SK-N-MC (cell line): ENCODE results near the gene SAMM50.

ENCODE experiments used
- DNase-seq: peaks from one replicate; pipeline ENCODE4 v3.0.0-alpha.2; 2011; ENCODE audit warnings: low read depth, low spot score
- H3K27ac ChIP-seq: fragments of 200-600 bp; sonication (generic); 2 replicates; pipeline ENCODE4 v1.5.1; 2016; ENCODE audit warnings: mixed run types
- H3K36me3 ChIP-seq: fragments of 200-600 bp; sonication (generic); 2 replicates; pipeline ENCODE4 v1.6.1; 2017; ENCODE audit warnings: antibody characterized with exemption, low read length, mixed read lengths; ENCODE audit not compliant: insufficient read depth
- H3K4me3 ChIP-seq: fragments of 200-600 bp; sonication (generic); 2 replicates; pipeline ENCODE4 v1.5.1; 2016
- H3K9ac ChIP-seq: fragments of 200-600 bp; sonication (generic); 2 replicates; pipeline ENCODE4 v1.8.0; 2017; ENCODE audit warnings: mixed run types, mixed read lengths; ENCODE audit not compliant: insufficient read length
- H3K9me3 ChIP-seq: fragments of 200-600 bp; sonication (generic); 2 replicates; pipeline ENCODE4 v1.6.1; 2017; ENCODE audit warnings: low read depth, mild to moderate bottlenecking, antibody characterized with exemption, low read length, moderate library complexity, mixed read lengths
- EZH2 ChIP-seq: fragments of 200-600 bp; sonication (generic); IDR thresholded peaks from one replicate; pipeline ENCODE4 v1.6.1; 2017; ENCODE audit warnings: antibody characterized with exemption
- FOXP2 ChIP-seq: optimal IDR thresholded peaks from 2 replicates; pipeline ENCODE3; 2011; ENCODE audit warnings: mild to moderate bottlenecking, moderate library complexity; ENCODE audit not compliant: insufficient read depth; ENCODE audit errors: extremely low read length, control extremely low read depth
- POLR2AphosphoS5 ChIP-seq: IDR thresholded peaks from 2 replicates; pipeline ENCODE4 v1.6.1; 2012; ENCODE audit warnings: mild to moderate bottlenecking, low read depth, low read length, borderline replicate concordance

The SAMM50 gene

DNA sequence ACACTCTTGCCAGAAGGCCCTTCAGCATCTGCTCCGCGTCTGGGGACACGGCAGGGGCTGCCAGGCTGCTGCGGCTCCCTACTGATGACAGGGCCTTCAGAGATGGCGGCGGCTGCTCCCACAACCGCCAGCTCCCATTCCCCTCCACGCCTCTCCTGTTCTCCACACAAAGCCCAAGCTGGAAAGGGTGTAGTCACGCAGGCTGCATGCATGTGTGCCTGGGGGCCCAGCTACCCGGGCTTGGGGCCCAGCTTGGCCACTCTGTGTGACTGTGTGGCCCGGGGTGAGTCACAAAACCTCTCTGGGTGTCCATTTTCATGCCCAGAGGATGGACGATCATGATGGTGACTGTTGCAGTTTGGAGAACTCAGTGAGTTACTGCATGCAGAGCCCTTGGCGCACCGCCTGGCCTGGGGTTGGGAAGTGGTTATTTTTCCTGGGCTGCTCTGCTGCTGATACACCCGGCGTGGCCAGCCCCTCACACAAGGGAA lies 37.1 kb downstream of the SAMM50 start:
- TF ChIP-seq POLR2AphosphoS5 (no peak), EZH2 (no peak), FOXP2 (no peak)
- Histone ChIP-seq H3K4me3 (no peak overlapping the region), H3K9me3 (no peaks in the 10 kb centered on the region), H3K9ac (no peak overlapping the region), H3K36me3 (peaks cover 51% of the 10 kb centered on the region), H3K27ac (no peak overlapping the region)
- no peak for DNase-seq

DNA sequence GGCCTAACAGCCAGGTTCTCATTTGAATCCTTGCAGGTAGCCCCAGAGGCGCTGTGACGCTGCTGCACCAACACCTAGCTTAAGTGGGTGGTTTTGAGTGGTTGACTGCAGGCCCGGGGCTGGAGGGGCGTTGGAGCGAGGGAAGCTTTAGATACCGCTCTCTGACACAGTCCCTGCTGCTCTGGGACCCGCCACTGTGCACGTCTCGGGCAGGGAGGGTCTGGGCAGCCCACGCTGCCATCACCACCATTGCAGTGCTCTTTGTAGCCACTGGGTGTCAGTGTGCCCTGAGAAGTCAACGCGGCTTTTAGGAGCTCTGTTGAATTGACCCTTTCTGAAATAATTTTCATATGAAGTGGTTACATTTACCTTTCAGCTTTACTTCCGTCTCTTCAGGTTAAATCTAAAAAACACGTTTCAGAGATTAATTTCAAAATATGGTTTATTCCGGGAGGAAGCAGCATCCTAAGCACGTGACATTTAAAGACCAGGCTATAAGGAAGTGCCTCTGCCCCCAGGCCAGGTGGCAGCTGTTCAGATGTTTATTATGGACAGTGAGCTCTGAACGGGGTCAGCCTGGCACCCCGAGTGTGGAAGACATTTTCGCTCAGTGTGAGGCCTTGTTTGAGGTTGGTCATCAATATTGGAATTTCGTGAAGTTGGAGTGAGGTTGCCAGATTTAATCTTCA lies 38.0 kb downstream of the SAMM50 start:
- no peak overlapping the region for H3K9ac ChIP-seq
- no peaks in the 10 kb centered on the region for H3K9me3 ChIP-seq
- no peak overlapping the region for H3K4me3 ChIP-seq
- DNase-seq, result peak; percentile 8
- no peak for TF ChIP-seq EZH2
- TF ChIP-seq FOXP2, result no peak
- no peak overlapping the region for H3K27ac ChIP-seq
- H3K36me3 ChIP-seq, result peaks cover 48% of the 10 kb centered on the region

DNA sequence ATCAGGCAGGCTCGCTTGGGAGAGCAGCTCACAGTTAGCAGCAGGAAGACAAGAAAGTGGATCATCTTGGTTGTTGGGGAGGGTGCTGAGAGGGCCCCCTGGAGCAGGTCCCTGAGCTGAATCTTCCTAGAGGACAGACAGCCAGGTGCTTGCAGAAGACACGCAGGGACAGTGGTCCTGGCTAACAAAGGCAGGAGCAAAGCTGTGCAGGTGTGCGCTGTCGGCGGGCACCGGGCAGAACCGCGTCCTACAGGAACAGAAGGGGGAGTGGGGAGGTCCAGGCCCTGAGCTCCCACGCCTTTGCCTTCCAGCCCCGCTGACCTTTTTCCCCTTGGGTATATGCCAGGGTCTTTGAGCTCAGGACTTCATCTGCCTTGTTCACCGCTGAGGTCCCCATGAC lies 38.8 kb downstream of the SAMM50 start:
- no peak overlapping the region for H3K9ac ChIP-seq
- H3K4me3 ChIP-seq, result no peak overlapping the region
- no peak for DNase-seq
- peaks cover 40% of the 10 kb centered on the region for H3K36me3 ChIP-seq
- no peak overlapping the region for H3K27ac ChIP-seq
- no peaks in the 10 kb centered on the region for H3K9me3 ChIP-seq
- TF ChIP-seq EZH2 (no peak), FOXP2 (no peak), POLR2AphosphoS5 (no peak)

DNA sequence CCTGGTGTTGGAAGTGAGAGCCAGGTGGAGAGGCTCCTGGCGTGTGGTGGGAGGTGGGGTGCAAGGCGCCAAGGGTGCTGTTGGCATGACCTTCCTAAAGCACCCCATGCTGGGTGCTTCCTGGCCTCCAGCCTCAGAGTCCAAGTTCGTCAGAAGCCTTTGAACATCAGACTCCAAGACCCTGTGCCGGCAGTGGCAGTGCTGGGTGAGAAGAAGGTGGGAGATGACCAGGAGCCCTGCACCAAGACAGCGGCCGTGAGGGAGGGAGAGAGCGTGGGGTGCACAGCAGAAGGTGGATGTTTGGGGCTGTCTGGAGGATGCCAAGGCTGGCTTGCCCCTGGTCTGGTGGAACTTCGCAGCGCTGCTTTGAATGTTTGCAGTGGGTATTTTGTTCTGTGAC lies 39.2 kb downstream of the SAMM50 start:
- Histone ChIP-seq H3K9ac (no peak overlapping the region), H3K27ac (no peak overlapping the region), H3K4me3 (no peak overlapping the region), H3K36me3 (peaks cover 39% of the 10 kb centered on the region), H3K9me3 (no peaks in the 10 kb centered on the region)
- TF ChIP-seq EZH2, result no peak
- no peak for TF ChIP-seq POLR2AphosphoS5
- no peak for TF ChIP-seq FOXP2
- no peak for DNase-seq

DNA sequence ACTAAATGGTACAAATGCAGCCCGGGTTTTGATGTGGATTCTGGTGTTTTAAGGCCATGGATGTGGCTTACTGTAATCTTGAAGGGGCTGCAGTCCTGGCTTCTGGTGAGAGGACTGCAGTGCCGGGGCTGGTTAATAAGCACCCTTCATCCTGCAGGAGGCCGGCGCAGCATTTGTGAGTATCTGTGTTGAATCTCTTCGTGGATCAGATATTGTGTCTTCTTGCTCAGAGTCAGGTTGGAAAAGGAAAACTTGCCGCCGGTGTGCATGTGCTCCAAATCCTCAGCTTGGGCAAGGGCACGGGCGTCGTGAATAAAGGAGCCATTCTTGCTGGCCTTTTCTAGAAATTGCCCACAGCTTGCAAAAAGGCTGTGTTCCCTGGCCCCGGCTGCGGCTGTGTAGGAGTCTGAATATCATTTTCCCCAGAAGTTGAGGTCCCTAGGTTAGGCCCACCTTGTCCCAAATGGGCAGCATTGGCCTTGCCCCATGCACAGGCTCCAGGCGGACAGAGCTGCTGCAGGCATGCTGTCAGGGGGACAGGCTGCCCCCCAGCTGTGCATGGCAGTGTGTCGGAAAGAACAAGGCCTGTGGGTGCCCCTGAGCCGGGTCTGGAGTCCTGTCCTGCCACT lies 39.9 kb downstream of the SAMM50 start:
- no peaks in the 10 kb centered on the region for H3K9me3 ChIP-seq
- no peak overlapping the region for H3K9ac ChIP-seq
- H3K27ac ChIP-seq, result no peak overlapping the region
- no peak overlapping the region for H3K4me3 ChIP-seq
- TF ChIP-seq POLR2AphosphoS5, result no peak
- TF ChIP-seq FOXP2, result no peak
- TF ChIP-seq EZH2, result no peak
- peaks cover 36% of the 10 kb centered on the region for H3K36me3 ChIP-seq
- no peak for DNase-seq

DNA sequence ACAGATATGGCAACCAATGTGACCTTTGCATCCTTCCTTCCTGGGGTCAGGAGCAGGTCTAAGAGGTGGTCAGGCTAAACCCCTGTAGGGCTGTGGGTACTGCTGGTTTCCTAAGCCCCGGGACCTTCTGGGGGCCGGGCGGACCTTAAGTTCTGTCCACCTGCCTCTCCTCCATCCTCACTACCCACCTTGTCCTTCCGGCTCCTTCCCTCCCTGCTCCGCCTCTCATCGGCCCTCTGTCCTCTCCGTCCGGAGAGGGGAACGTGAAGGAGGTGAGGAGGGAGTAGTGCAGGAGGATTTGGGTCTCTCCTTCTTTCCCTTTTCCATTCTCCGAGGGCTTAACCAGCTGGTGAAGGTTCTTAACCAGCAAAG lies 40.5 kb downstream of the SAMM50 start:
- H3K9me3 ChIP-seq, result no peaks in the 10 kb centered on the region
- no peak for DNase-seq
- H3K27ac ChIP-seq, result no peak overlapping the region
- TF ChIP-seq EZH2, result no peak
- no peak for TF ChIP-seq POLR2AphosphoS5
- no peak for TF ChIP-seq FOXP2
- no peak overlapping the region for H3K9ac ChIP-seq
- no peak overlapping the region for H3K4me3 ChIP-seq
- H3K36me3 ChIP-seq, result peaks cover 36% of the 10 kb centered on the region

DNA sequence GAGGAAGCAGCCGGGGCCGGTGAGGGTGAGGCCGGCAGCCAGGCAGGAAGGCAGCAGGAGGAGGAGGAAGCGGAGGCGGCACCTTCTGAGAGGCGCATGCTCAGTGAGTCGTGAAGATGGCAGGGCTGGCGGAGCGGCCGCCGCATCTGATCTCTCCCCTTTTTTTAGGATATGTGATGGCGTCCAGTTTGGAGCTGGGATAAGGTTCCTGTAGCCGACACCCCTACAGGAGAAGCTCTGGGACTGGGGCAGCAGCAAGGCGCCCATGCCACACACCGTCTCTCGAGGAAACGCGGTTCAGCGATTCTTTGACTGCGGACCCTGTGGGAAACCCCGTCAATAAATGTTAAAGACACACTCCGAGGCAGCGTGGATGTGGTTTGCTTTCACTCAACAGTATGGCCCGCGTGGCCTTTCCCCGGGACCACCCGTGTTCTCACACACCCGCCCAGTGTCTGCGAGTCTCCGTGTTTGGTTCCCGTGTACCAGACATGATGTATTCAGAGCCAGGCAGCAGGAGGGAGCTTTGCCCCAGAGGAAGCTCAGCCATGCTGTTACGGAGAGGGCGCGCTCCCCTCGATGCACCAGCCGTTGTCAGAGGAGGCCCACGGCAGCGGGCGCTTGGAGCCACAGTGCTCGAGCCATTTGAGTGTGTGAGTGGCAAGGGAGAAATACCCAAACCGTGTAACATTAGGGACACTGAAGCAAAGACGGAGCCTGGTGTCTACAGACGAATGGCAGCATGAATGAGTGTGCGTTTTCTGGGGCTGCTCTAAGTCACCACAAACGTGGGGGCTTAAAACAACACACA lies 41.1 kb downstream of the SAMM50 start:
- peaks cover 35% of the 10 kb centered on the region for H3K36me3 ChIP-seq

DNA sequence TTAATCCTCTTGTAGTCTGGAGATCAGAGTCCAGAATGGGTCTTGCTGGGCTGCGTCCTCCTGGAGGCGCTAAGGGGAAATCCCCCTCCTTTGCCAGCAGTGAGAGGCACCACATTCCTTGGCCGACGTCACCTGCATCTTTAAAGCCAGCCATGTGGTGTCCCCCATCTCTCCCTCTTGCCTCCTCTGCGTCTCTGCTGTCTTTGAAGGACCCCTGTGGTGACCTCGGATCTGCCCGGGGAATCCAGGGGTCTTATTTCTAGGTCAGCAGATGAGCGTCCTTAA lies 41.7 kb downstream of the SAMM50 start:
- no peaks in the 10 kb centered on the region for H3K9me3 ChIP-seq
- no peak overlapping the region for H3K4me3 ChIP-seq
- no peak for DNase-seq
- no peak overlapping the region for H3K9ac ChIP-seq
- H3K36me3 ChIP-seq, result peaks cover 30% of the 10 kb centered on the region
- no peak for TF ChIP-seq EZH2
- no peak for TF ChIP-seq FOXP2
- no peak for TF ChIP-seq POLR2AphosphoS5
- no peak overlapping the region for H3K27ac ChIP-seq

More for the DNA sequence above, 41.1 kb downstream of the SAMM50 start:
- H3K9me3 ChIP-seq, result no peaks in the 10 kb centered on the region
- H3K27ac ChIP-seq, result no peak overlapping the region
- H3K4me3 ChIP-seq, result no peak overlapping the region
- no peak for DNase-seq
- TF ChIP-seq POLR2AphosphoS5 (no peak), EZH2 (no peak), FOXP2 (no peak)
- no peak overlapping the region for H3K9ac ChIP-seq
